NOMO-1 treated with DMSO at 0.1 percent for 48 hours (cell line): ENCODE results near the gene SLC35B3.
"Not testable (repeated sequence)": the region's sequence is repeated elsewhere in the genome, so short reads cannot be mapped to it uniquely, and the experiment has no call there.

Experiments
- DNase-seq: peaks from one replicate; lab custom pipeline; 2025; ENCODE audit not compliant: unreplicated experiment; lab: John Stamatoyannopoulos, UW

The SLC35B3 gene

DNA sequence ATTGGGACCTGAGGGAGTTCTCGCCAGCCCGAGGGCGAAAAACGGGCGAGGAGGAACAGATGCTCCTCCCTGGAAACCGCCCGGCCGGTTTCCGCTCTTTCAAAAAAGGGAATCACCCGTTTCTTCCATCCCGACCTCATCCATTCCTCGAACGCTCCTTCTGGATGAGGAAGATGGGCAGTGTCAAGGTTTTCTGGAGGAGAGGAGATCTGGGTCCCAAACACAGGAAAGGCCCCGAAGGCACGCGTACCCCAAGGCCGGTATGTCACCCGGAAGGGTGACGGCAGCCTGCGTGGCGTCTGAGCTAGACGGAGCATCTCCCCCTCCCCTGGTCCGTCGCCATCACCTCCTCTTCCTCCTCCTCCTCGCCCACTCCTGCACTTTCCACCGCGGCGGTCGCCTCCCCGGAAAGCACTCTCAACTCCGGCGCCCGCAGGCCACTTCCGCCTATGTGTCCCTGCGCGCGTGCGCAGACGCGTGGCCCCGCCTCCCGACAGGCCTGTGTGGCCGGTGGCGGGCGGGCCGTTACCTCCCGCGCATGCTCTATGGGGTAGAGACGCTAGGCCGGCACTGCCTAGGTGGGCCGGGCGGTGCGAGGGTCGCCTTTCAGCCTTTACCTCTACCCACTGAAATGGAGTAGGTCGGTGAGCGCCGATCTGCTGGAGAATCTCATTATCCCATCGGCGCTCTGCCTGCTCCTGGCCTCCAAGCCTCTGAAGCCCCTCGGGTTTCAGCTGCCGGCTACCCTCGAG, at the start of gene SLC35B3:
TSS of gene SLC35B3 (minus strand) at position 453 of the 752 bp plus-strand sequence.
- DNase-seq, result peak; percentile 80

- no peak for DNase-seq
Observed at GRCh38 chr6:8483650-8484049, 48.3 kb upstream of the SLC35B3 start.

DNA sequence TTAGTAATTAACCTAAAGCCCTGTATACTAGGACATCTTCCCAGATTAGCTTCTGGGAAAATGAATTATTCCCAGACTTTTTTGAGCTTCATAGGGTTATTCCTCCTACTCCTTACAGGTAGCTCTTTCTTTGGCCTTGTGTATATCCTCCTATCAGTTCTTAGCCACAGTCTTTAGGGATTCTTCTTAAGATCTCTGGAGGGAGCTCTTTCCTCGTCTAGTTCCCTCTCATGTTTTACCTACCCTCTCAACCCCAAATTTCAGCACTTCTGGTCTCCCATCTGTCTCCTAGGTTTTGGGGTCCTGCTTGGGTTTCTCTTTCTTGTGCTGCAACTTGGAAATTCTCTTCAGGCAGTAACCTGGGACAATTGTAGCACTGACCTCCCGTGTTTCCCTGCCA, 46.4 kb upstream of the SLC35B3 start:
- DNase-seq, result peak; percentile 12

GRCh38 chr6:8478418-8478817, 43.1 kb upstream of the SLC35B3 start:
- no peak for DNase-seq

GRCh38 chr6:8476656-8477055, 41.3 kb upstream of the SLC35B3 start:
- DNase-seq, result no peak

GRCh38 chr6:8468552-8469356, 33.4 kb upstream of the SLC35B3 start:
- no peak for DNase-seq

DNA sequence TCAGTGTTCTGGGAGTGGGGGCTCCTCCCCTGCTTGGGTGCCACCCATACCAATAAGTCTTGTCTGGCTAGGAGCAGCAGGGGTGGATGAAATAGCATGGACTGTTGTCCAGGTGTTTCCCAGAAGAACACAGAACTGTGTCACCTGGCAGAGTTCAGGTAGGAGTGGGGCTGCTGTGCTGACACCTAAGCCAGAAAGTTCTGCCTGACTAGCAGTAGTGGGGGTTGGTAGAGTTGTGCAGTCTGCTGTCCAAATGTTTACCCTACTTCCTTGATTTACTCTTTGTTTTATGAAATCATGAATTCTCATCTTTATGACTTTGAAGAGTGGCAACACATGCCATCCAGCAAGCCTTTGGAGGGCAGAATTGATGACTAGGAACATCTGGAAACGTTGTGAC, 27.3 kb upstream of the SLC35B3 start:
- no peak for DNase-seq

- DNase-seq, result no peak
Observed at GRCh38 chr6:8462169-8462568, 26.8 kb upstream of the SLC35B3 start.

GRCh38 chr6:8446391-8446790, 11.0 kb upstream of the SLC35B3 start:
- no peak for DNase-seq

DNA sequence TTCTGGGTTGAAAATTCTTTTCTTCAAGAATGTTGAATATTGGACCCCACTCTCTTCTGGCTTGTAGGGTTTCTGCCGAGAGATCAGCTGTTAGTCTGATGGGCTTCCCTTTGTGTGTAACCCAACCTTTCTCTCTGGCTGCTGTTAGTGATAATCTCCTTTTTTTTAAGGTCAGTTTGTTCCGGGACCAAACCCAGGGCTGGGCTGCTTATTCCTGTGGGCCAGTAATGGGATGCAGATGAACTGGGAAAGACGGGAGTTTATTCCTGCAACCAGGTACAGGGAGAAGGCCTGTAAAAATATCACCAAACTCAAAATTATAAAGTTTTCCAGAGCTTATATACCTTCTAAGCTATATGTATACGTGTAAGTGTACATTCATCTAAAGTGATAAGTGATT, 10.6 kb upstream of the SLC35B3 start:
- DNase-seq, result not testable (repeated sequence)

DNA sequence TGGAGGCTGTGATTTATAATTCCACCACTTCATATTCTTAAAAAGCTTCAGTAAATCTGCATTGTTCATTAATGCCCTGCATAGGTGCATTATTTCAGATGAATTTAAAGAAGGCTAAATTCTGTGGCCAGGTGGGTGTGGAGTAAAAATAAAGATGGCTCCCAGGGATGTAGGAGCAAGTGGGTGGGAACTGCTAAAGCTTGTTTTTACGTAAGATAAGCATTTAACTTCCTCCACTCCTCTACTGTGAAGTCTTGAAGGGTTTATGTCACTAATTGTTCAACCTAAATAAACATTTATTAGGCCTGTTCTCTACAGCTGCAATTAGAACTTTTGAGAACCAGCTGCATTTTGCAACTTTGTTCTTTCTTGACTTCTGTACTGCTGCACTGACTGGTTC, 6.8 kb upstream of the SLC35B3 start:
- DNase-seq, result no peak

- DNase-seq, result no peak
Observed at GRCh38 chr6:8441452-8441851, 6.1 kb upstream of the SLC35B3 start.

DNA sequence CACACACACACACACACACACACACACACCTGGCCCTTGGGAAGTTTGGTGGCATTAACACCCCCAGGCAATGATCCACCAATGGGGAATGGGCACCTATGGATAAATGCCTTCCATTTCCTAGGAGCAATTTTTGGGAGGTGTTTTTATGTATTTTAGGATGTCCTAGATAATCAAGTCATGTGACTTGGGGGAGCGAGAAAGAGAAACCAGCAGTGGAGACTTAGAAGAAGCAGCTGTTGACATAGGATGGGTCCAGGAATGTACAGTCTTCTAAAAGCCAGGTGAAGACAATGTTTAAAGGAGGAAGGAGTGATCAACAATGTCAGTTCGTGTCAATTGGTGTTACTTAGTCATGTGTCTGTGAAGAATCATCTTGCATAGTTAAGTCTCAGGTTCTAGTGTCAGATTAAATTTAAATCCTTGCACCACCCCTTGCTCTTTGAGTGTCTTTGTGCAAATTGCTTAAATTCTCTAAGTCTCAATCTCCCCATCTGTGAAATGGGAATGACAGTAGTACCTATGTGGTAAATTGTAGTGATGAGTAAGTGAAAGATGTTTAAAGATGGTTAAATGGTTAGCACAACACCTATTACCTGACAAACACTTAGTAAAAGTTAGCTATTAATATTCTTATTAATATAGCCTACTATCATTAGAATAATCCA, 4.4 kb upstream of the SLC35B3 start:
- DNase-seq, result no peak

DNA sequence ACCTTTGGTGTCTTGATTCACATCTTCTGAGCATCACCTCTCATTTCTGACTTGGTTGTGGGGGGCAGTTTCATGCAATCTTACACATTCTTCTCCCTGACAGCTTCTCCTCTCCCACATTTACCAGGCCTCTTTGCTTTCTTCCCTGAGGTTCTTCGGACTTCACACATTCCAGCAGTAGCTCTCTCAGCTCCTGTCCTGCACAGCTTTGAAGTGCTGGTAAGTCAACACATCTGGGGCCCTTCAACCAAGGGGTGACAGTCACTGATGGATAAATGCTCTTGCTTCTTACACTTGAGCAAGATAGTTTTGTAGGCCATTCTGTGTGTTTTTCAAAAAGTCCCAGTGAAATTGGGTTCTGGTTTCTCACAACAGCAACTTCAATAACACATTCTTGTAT, 2.5 kb upstream of the SLC35B3 start:
- no peak for DNase-seq

DNA sequence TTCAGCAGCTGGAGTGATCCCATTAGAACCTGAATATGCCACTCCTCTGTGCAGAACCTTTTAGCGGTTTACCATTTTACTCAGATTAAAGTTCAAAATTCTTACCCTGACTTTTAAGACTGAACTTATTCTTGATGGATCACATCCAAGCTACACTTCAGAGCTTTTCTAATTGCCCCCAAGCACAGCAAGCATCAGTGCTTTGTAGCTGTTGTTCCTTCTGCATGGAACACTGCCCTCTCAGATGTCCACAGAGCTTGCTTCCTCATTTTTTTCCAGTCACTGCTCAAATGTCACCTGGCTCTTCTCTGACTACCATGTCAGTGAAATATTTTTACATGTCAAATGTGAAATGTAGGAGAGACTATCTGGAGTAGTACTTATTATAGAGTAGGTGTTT, 1.6 kb upstream of the SLC35B3 start:
- DNase-seq, result no peak

GRCh38 chr6:8435845-8436168, 462 bp upstream of the SLC35B3 start:
- DNase-seq, result peak; percentile 32

DNA sequence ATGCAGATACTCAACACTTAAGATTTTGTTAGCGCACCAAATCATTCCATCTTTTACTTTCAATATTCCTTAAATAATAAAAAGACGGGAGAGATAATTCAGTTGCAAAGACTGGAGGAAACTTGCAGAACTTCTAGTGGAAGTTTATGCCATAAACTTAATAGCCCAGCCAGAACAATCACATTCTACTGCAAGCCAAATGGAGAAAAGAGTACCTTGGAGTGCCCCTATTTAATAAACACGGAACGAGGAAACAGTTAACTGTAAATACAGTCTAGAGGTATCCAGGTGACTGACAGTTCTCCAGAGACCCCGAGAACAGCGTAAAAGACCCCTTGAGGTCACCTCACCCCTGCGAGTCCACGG, 635 bp downstream of the SLC35B3 start:
- peak; percentile 25 for DNase-seq

- no peak for DNase-seq
Observed at GRCh38 chr6:8432614-8433013, 2.7 kb downstream of the SLC35B3 start.

- DNase-seq, result no peak
Observed at GRCh38 chr6:8429821-8430220, 5.5 kb downstream of the SLC35B3 start.

GRCh38 chr6:8426544-8426943, 8.8 kb downstream of the SLC35B3 start:
- DNase-seq, result not testable (repeated sequence)

DNA sequence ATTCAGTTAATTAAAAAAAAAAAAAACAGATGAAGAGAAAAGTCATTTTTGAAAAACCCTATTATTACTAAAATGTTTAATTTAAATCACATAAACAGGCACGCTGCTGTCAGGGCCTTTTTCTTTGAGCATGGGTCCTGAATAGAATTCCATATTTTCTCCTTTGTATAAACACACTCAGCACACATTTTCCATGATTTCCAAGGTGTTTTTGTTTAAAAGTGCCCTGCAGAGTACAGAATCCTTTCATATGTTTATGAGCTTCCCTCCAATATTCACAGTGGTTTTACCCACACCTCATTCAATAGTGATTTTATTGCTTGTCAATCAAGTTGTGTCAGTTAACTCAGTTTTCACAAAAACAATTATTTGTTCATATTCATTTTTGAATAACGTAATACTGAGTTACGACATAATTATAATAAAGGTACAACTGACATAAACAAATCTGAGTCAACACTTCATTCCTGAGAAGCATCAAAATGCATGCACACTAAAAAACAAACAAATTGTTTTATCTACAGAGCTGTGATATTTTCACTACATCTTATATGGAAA, 15.2 kb downstream of the SLC35B3 start:
- DNase-seq, result no peak

- DNase-seq, result no peak
Observed at GRCh38 chr6:8415913-8416312, 19.4 kb downstream of the SLC35B3 start.
